CD4-positive, alpha-beta T cell treated with Interleukin-15 for 4 hours (primary cell): ENCODE results near the gene KCMF1.

ENCODE experiments used
- DNase-seq: peaks from one replicate; pipeline ENCODE4 v3.0.0-alpha.2; 2020; ENCODE audit warnings: low spot score

The KCMF1 gene

GRCh38 chr2:85078536-85078935, 107.6 kb downstream of the KCMF1 start:
- no peak for DNase-seq

- no peak for DNase-seq
Observed at GRCh38 chr2:85083092-85083491, 112.1 kb downstream of the KCMF1 start.

- no peak for DNase-seq
Observed at GRCh38 chr2:85085563-85085962, 114.6 kb downstream of the KCMF1 start.

DNA sequence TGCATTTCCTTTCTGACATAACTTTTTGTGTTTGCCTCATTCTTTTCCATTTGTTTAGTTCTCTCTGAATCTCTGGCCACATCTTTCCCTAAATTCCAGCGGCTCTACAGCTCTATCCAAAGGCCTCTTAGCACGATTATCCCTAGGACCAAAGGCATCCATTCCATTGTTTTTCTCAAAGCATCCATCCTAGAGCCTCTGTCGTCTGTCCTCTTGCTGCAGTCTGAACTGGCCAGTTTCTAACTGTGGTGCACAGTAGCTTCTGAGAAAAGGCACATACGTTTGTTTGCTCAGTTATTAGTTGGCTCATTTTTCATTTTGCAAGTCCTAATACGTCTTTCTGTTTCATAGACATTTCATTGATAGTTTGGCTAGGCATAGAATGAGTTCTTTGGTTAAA, 116.6 kb downstream of the KCMF1 start:
- DNase-seq = no peak

- DNase-seq = no peak
Observed at GRCh38 chr2:85088921-85089320, 118.0 kb downstream of the KCMF1 start.

DNA sequence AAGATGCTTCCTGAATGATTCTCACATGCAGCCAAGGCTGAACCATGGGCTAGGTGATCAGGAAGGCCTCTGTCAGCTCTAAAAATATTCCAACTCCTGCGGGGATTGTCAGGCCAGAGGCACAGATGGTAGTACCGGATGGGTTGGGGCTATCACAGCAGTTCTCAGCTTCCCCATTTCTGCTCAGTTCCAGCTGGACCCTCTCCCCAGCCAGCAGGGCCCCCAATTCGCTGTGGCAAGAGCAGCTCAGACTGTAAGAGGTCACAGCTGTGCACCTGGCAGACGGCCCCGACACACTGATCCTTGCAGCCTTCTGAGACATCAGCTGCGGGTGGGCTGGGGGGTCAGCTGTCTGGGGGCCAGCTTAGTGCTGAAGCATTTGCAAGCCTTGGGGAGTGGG, 118.6 kb downstream of the KCMF1 start:
- no peak for DNase-seq

GRCh38 chr2:85091838-85092237, 120.9 kb downstream of the KCMF1 start:
- no peak for DNase-seq

DNA sequence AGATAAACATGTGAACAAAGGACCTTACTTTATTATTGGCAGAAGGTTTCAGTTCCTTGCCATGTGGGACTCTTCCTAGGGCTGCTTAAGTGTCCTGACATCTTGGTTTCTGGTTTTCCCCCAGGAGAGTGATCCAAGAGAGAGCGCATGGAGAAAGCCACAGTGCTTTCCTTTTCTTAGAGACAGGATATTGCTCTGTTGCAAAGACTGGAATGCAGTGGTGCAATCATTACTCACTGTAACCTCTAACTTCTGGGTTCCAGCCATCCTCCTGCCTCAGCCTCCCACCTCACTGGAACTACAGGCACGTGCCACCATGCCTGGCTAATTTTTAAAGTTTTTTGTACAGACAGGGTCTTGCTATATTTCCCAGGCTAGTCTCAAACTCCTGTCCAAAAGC, 124.1 kb downstream of the KCMF1 start:
- no peak for DNase-seq

- no peak for DNase-seq
Observed at GRCh38 chr2:85096616-85097015, 125.7 kb downstream of the KCMF1 start.

- DNase-seq = no peak
Observed at GRCh38 chr2:85104228-85104627, 133.3 kb downstream of the KCMF1 start.

DNA sequence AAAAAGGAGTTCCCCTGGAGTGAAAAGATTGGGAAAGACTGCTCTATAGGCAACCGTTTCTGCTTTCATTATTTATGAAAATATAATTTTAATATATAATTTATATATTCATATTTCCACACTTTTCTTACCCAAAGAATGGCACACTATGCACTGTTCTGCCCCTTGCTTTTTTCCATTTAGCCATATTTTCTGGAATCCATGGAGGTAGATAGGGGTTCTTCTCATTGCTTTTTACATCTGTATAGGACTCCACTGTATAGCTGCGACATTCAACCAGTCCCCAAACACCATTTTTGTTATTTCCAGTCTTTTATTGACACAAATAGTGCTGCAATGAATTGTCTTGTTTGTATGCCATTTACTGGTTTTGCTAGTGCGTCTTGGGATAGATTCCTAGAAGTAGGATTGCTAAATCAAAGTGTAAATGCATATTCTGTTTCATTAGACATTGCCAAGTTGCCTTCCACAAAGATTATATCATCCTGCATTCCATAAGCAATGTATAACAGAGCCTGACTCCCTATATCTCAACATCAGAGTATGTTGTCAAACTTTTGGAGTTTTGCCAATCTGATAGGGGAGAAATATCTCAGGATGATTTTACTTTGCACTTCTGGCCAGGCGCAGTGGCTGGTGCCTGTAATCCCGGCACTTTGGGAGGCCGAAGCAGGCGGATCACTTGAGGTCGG, 135.7 kb downstream of the KCMF1 start:
- no peak for DNase-seq
